ENCODE data around the gene MAST4. TPM values are rescaled to one million over a fixed set of nuclear protein-coding genes. Genes with fewer than 3 reads are reported as not detected.

The MAST4 gene
- total RNA-seq, 2 donors from 2014 or later: 50.4 to 60.6 TPM

GRCh38 chr5:67102708-67103107 lies 506.5 kb downstream of the MAST4 start:
- H3K27ac ChIP-seq: no peak overlapping the region

DNA sequence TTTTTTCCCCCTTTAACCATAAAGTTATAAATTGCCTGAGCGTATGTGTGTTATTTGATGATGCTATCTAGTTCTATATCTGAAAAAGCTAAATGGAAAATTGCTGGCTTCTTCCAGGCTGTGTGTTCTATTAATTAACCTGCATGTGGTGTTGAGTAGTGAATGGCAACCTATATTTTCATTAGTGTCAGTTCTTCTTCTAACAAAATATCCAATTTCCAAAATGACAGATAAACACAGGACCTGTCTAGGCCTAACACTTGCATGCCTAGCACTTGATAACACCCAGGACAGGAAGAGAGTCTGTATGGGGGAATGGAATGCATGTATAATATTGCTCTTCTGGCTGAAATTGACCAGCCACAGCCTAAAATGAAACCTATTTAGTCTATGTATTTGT lies 508.7 kb downstream of the MAST4 start:
- H3K36me3 ChIP-seq: peaks cover 56% of the 10 kb centered on the region
- H3K9me3 ChIP-seq: no peaks in the 10 kb centered on the region
- no peak overlapping the region for H3K27ac ChIP-seq
- TF ChIP-seq, protein P1, sequence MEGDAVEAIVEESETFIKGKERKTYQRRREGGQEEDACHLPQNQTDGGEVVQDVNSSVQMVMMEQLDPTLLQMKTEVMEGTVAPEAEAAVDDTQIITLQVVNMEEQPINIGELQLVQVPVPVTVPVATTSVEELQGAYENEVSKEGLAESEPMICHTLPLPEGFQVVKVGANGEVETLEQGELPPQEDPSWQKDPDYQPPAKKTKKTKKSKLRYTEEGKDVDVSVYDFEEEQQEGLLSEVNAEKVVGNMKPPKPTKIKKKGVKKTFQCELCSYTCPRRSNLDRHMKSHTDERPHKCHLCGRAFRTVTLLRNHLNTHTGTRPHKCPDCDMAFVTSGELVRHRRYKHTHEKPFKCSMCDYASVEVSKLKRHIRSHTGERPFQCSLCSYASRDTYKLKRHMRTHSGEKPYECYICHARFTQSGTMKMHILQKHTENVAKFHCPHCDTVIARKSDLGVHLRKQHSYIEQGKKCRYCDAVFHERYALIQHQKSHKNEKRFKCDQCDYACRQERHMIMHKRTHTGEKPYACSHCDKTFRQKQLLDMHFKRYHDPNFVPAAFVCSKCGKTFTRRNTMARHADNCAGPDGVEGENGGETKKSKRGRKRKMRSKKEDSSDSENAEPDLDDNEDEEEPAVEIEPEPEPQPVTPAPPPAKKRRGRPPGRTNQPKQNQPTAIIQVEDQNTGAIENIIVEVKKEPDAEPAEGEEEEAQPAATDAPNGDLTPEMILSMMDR (IDR thresholded peaks at IDR 0.05): no peak
- no peak overlapping the region for H3K4me3 ChIP-seq
- peaks cover 0 to 3% of the 10 kb centered on the region in 2 donors for H3K4me1 ChIP-seq
- H3K27me3 ChIP-seq: no peaks in the 10 kb centered on the region
- DNase-seq (ENCODE audit: low spot score): no peak

More at GRCh38 chr5:67102708-67103107, 506.5 kb downstream of the MAST4 start:
- peaks cover 55% of the 10 kb centered on the region for H3K36me3 ChIP-seq
- no peak for DNase-seq (ENCODE audit: low spot score)
- peaks cover 0 to 3% of the 10 kb centered on the region in 2 donors for H3K4me1 ChIP-seq
- H3K27me3 ChIP-seq: no peaks in the 10 kb centered on the region
- TF ChIP-seq, protein P1 (IDR thresholded peaks at IDR 0.05): no peak
- no peaks in the 10 kb centered on the region for H3K9me3 ChIP-seq
- no peak overlapping the region for H3K4me3 ChIP-seq

GRCh38 chr5:67105270-67105669 lies 509.1 kb downstream of the MAST4 start:
- peaks cover 60% of the 10 kb centered on the region for H3K36me3 ChIP-seq
- TF ChIP-seq, protein P1 (IDR thresholded peaks at IDR 0.05): no peak
- no peak overlapping the region for H3K27ac ChIP-seq

DNA sequence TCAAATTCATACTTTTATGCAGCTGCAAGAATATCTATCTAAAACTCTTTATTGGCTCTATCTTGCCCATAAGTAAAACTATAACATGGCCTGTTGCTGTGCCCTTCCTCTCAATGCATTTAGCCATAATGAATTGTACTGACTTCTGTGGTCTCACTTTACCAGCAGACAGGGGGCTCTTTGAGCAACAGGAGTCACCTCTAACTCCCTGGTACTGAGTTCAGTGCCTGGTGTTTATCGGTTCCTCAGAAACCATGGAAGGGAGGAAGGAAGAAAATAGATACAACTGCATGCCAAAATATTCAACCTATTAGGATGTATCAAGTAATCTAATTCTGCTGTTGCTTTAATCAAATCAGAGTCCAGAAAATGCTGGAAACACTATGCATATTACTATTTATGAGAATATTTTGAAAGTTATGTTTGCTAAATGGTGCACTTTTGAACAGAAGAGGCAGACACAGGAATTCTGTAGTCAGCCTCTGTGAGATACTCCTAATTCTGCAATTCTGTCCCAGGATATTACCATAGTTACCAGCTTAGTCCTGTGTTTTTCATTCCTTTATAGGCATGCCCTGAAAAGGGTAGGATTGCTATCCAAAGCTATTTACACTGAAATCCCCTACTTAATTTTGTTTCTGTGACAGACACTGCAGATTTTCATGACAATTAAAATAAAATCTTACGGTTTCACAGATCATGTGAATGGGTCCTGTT lies 510.6 kb downstream of the MAST4 start:
- Histone ChIP-seq H3K27me3 (no peaks in the 10 kb centered on the region), H3K4me3 (no peak overlapping the region), H3K9me3 (no peaks in the 10 kb centered on the region), H3K36me3 (peaks cover 58% of the 10 kb centered on the region), H3K27ac (no peak overlapping the region), H3K4me1 (peaks cover 0 to 3% of the 10 kb centered on the region in 2 donors)
- DNase-seq (ENCODE audit: low spot score): no peak
- TF ChIP-seq, protein P1 (IDR thresholded peaks at IDR 0.05): no peak

More at GRCh38 chr5:67105270-67105669, 509.1 kb downstream of the MAST4 start:
- Histone ChIP-seq H3K9me3 (no peaks in the 10 kb centered on the region), H3K27me3 (no peaks in the 10 kb centered on the region), H3K4me3 (no peak overlapping the region), H3K4me1 (peaks cover 0 to 3% of the 10 kb centered on the region in 2 donors)
- no peak for DNase-seq (ENCODE audit: low spot score)

GRCh38 chr5:67111779-67112178 lies 515.6 kb downstream of the MAST4 start:
- no peaks in the 10 kb centered on the region for H3K27me3 ChIP-seq
- TF ChIP-seq, protein P1 (IDR thresholded peaks at IDR 0.05): no peak
- peaks cover 36% of the 10 kb centered on the region for H3K36me3 ChIP-seq
- H3K4me3 ChIP-seq: no peak overlapping the region
- no peak for DNase-seq (ENCODE audit: low spot score)
- H3K9me3 ChIP-seq: no peaks in the 10 kb centered on the region
- no peak overlapping the region for H3K27ac ChIP-seq
- H3K4me1 ChIP-seq: no peaks in the 10 kb centered on the region

DNA sequence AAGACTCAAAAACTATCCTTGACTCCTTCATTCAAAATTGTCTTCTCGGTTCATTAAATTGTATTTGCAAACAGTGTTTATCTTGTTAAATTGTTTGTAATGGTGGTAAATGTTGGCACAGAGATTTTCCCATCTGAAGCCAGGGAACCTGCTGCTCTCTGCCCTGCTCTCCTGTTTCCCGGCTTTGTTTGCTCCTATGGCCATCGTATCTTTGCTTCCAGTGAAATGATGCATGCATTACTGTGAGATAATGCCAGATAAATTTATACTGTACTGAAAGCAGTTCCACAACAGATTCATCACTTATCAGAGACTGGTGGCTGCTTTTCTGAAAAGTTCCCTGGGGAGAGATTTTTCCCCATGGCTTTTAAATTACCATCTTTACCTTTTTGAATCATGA lies 519.1 kb downstream of the MAST4 start:
- TF ChIP-seq, protein P1 (IDR thresholded peaks at IDR 0.05): no peak

More for the DNA sequence above, 519.1 kb downstream of the MAST4 start:
- no peak overlapping the region for H3K27ac ChIP-seq
- no peaks in the 10 kb centered on the region for H3K4me1 ChIP-seq
- no peak for DNase-seq (ENCODE audit: low spot score)
- no peak overlapping the region for H3K4me3 ChIP-seq
- no peaks in the 10 kb centered on the region for H3K27me3 ChIP-seq
- no peaks in the 10 kb centered on the region for H3K9me3 ChIP-seq
- H3K36me3 ChIP-seq: peaks cover 53% of the 10 kb centered on the region
